GM10847 (cell line): Measurements from ENCODE around the gene BIRC5.

Source experiments
- POLR2A ChIP-seq: IDR thresholded peaks from 2 replicates; pipeline ENCODE4 v1.6.1; 2011; ENCODE audit not compliant: insufficient read length; ENCODE audit errors: extremely low read depth

BIRC5 gene

DNA sequence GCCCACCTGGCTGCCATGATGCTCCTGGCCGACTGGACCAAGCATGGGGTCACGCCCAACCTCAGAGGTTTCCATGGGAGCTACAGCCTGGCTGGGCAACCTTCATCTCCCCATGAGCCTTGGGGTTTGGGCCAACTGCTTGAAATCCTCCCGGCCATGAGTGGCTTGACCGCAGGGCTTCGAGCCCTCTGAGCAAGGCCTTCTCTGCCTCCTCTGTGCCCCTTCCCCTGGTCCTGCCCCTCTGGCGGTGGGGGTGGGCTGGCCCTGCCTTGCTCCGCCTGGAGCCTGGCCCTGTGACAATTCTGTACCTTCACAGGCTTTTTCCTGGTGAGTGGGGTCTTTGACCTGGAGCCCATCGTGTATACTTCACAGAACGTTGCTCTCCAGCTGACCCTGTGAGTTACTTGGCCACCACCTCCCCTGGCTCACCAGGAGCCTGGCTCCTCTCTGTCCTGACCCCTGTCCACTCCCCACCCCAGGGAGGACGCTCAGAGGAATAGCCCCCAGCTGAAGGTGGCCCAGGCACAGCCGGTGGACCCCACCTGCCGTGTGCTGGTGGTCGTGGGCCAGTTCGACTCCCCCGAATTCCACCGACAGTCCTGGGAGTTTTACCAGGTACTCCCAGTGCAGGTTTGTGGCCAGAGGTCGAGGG is 8.8 kb upstream of the BIRC5 start:
- TF ChIP-seq POLR2A, result no peak

DNA sequence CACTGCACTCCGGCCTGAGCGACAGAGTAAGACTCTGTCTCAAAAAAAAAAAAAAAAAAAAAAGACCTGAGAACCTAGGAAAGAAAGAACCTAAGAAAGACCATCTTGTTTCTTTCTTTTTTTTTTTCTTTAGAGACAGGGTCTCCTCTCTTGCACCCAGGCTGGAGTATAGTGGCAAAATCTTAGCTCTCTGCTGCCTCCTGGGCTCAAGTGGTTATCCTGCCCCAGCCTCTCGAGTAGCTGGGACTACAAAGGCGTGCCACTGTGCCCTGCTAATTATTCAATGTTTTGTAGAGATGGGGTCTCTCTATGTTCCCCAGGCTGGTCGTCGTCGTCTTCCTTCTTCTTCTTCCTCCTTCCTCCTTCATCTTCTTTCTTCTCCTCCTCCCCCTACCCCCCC is 7.8 kb upstream of the BIRC5 start:
- no peak for TF ChIP-seq POLR2A

DNA sequence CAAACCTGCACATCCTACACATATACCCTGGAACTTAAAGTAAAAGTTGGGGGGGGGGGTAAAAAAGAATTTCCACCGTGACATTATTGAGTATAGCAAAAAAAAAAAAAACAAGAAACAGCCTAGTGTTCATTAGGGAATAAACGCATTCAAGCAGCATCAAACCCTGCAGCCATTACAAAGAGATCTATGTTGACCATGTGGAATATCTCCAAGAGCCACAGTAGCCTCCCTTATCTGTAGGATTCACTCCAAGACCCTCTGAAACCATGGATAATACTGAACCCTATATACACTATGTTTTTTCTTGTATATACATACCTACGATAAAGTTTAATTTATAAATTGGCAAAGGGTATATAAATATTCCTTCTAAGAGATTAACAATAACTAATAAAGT is 5.6 kb upstream of the BIRC5 start:
- TF ChIP-seq POLR2A, result no peak

GRCh38 chr17:78210111-78210510 is 3.9 kb upstream of the BIRC5 start:
- TF ChIP-seq POLR2A, result no peak

DNA sequence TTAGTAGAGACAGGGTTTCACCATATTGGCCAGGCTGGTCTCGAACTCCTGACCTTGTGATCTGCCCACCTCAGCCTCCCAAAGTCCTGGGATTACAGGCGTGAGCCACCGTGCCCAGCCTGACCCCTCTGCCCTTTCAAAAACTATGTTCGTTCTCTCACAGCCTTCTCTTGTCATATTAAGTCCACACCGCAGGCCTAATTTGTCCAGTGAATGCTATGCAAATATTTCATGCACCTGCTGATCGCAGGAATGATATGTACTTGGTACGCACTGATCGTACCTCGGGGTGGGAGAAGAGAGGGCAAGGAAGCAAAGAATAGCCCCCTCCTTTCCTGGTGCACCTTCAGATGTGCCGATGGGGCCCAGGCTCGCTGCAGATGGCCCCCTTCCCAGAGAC is 3.0 kb upstream of the BIRC5 start:
- TF ChIP-seq POLR2A, result no peak

GRCh38 chr17:78214706-78215061 is 631 bp downstream of the BIRC5 start:
- no peak for TF ChIP-seq POLR2A

GRCh38 chr17:78219396-78220150 is 5.5 kb downstream of the BIRC5 start:
- no peak for TF ChIP-seq POLR2A

- no peak for TF ChIP-seq POLR2A
Observed at GRCh38 chr17:78223061-78223460, 9.0 kb downstream of the BIRC5 start.

- no peak for TF ChIP-seq POLR2A
Observed at GRCh38 chr17:78223765-78224164, 9.7 kb downstream of the BIRC5 start.

DNA sequence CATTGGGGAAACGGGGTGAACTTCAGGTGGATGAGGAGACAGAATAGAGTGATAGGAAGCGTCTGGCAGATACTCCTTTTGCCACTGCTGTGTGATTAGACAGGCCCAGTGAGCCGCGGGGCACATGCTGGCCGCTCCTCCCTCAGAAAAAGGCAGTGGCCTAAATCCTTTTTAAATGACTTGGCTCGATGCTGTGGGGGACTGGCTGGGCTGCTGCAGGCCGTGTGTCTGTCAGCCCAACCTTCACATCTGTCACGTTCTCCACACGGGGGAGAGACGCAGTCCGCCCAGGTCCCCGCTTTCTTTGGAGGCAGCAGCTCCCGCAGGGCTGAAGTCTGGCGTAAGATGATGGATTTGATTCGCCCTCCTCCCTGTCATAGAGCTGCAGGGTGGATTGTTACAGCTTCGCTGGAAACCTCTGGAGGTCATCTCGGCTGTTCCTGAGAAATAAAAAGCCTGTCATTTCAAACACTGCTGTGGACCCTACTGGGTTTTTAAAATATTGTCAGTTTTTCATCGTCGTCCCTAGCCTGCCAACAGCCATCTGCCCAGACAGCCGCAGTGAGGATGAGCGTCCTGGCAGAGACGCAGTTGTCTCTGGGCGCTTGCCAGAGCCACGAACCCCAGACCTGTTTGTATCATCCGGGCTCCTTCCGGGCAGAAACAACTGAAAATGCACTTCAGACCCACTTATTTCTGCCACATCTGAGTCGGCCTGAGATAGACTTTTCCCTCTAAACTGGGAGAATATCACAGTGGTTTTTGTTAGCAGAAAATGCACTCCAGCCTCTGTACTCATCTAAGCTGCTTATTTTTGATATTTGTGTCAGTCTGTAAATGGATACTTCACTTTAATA is 10.4 kb downstream of the BIRC5 start:
- no peak for TF ChIP-seq POLR2A

DNA sequence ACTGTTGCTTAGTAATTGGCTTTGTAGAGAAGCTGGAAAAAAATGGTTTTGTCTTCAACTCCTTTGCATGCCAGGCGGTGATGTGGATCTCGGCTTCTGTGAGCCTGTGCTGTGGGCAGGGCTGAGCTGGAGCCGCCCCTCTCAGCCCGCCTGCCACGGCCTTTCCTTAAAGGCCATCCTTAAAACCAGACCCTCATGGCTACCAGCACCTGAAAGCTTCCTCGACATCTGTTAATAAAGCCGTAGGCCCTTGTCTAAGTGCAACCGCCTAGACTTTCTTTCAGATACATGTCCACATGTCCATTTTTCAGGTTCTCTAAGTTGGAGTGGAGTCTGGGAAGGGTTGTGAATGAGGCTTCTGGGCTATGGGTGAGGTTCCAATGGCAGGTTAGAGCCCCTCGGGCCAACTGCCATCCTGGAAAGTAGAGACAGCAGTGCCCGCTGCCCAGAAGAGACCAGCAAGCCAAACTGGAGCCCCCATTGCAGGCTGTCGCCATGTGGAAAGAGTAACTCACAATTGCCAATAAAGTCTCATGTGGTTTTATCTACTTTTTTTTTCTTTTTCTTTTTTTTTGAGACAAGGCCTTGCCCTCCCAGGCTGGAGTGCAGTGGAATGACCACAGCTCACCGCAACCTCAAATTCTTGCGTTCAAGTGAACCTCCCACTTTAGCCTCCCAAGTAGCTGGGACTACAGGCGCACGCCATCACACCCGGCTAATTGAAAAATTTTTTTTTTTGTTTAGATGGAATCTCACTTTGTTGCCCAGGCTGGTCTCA is 11.2 kb downstream of the BIRC5 start:
- TF ChIP-seq POLR2A, result no peak

DNA sequence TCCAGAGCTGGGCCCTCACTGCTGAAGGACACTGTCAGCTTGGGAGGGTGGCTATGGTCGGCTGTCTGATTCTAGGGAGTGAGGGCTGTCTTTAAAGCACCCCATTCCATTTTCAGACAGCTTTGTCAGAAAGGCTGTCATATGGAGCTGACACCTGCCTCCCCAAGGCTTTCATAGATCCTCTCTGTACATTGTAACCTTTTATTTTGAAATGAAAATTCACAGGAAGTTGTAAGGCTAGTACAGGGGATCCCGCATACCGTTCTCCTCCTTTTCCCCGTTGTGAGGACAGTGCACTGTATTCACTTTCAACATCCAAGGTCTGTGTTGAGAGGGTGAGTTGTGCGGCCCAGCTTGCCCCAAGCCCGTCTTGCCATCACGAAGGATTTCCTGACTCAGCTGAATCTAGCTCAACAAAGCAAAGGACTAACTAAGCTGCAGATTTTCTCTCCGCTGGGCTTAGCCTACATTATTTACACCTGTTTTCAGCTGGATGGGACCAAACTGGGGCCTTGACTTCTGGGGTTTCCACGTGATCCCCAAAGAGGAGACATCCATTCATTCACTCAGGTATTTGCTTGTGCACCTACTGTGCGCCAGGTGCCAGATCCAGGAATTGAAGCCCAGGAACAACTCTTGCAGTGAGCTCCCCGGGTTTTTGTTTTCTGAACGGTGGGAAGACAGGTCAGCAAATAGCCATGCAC is 12.2 kb downstream of the BIRC5 start:
- no peak for TF ChIP-seq POLR2A

DNA sequence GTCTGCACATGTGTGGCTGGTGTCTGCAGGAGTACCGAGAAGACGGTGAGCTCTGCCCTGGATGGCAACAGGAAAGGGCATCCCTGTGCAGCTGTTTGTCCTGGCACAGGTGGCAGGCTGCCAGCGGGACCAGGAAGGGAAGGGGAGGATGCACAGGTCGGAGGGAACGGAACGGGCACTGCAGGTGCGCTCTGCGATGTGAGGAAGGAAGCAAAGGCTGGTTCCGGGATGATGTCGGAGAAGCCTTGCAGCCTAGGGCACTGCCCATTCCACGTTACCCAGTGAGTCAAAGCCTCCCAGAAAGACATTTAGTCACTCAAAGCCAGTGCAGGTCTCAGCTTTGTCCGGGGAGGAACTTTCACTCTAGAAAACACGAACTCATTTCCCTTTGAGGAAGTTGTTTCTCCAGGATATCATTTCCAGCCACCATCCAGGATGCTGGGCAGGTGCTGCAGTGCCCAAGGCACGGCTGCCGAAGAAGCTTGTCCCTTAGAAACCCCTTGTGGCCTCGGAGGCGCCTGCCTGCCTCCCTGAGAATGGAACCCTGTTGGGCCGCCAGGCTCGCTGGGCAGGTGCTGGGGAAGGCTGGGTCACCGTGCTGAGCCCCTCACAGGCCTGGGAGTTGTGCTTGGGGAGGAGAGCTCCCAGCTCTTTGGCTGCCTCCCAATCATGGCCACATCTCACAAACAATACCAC is 12.9 kb downstream of the BIRC5 start:
- TF ChIP-seq POLR2A, result no peak

GRCh38 chr17:78227455-78227916 is 13.4 kb downstream of the BIRC5 start:
- TF ChIP-seq POLR2A, result no peak

GRCh38 chr17:78228176-78228575 is 14.1 kb downstream of the BIRC5 start:
- TF ChIP-seq POLR2A, result no peak
